H1 (cell line): ENCODE data around the gene C2. TPM values are rescaled to one million over a fixed set of nuclear protein-coding genes. Genes with fewer than 3 reads are reported as not detected.

Experiments
- CTCF ChIA-PET: fragments of 300-600 bp; sonication (Branson Sonifier 250); formaldehyde crosslinking; loops from one replicate; lab custom pipeline; 2021; ENCODE audit not compliant: partially characterized antibody; lab: Charles Lee
- POLR2A ChIA-PET: fragments of 300-600 bp; sonication (Branson Sonifier 250); formaldehyde crosslinking; loops from one replicate; lab custom pipeline; 2021; ENCODE audit warnings: inconsistent platforms; ENCODE audit not compliant: partially characterized antibody; lab: Charles Lee
- DNase-seq, 2 experiments: peaks; one replicate each; pipeline versions ENCODE4 v3.0.0 to v3.0.0-alpha.2; 2010 to 2022; ENCODE audit warnings: low spot score in 2 of 2, low read depth in 1 of 2, mixed read lengths in 1 of 2
- FAIRE-seq: peaks from 2 replicates; lab custom pipeline; 2011; peaks lifted over from hg19 to GRCh38; lab: Jason Lieb, UNC
- H2AFZ ChIP-seq: 2 replicates; pipeline ENCODE4 v1.8.1; 2012; ENCODE audit warnings: low read length, inconsistent platforms
- H2AK5ac ChIP-seq: 2 replicates; pipeline ENCODE4 v1.6.1; 2013; ENCODE audit warnings: low read depth, low read length
- H2BK120ac ChIP-seq: replicated peaks from 2 replicates; pipeline ENCODE3; 2013; ENCODE audit warnings: low read depth, low read length, inconsistent platforms
- H2BK12ac ChIP-seq: 2 replicates; pipeline ENCODE4 v1.6.1; 2013; ENCODE audit warnings: low read depth, low read length
- H2BK15ac ChIP-seq: 2 replicates; pipeline ENCODE4 v1.6.1; 2013; ENCODE audit warnings: low read length
- H2BK20ac ChIP-seq: 2 replicates; pipeline ENCODE4 v1.6.1; 2013; ENCODE audit warnings: low read length
- H2BK5ac ChIP-seq: 2 replicates; pipeline ENCODE4 v1.6.1; 2013; ENCODE audit warnings: low read depth, low read length
- H3K14ac ChIP-seq: 2 replicates; pipeline ENCODE4 v1.6.1; 2013; ENCODE audit warnings: inconsistent platforms; ENCODE audit not compliant: insufficient read length
- H3K18ac ChIP-seq: 2 replicates; pipeline ENCODE4 v1.6.1; 2013; ENCODE audit warnings: low read length; ENCODE audit errors: extremely low read depth
- H3K23ac ChIP-seq: 2 replicates; pipeline ENCODE4 v1.6.1; 2013; ENCODE audit warnings: inconsistent platforms; ENCODE audit not compliant: insufficient read length
- H3K23me2 ChIP-seq: 2 replicates; pipeline ENCODE4 v1.6.1; 2013; ENCODE audit warnings: low read depth, low read length
- H3K27ac ChIP-seq: 2 replicates; pipeline ENCODE4 v1.6.1; 2011; ENCODE audit warnings: low read depth, low read length, inconsistent platforms
- H3K27me3 ChIP-seq, 4 experiments: replicated peaks in 1 of 4; 1 replicate in 1 of 4; 2 replicates in 3 of 4; pipeline versions ENCODE4 v1.6.1 to v1.8.1; 2011 to 2013; ENCODE audit warnings: low read length in 3 of 4, mild to moderate bottlenecking in 3 of 4, inconsistent platforms in 2 of 4, mixed read lengths in 2 of 4, moderate library complexity in 1 of 4; ENCODE audit not compliant: control insufficient read depth in 3 of 4, insufficient read depth in 3 of 4; ENCODE audit errors: extremely low read depth in 1 of 4
- H3K36me3 ChIP-seq, 4 experiments: 2 replicates each; pipeline versions ENCODE4 v1.6.1 to v1.8.1; 2011 to 2013; ENCODE audit warnings: mild to moderate bottlenecking in 4 of 4, low read length in 3 of 4, moderate library complexity in 2 of 4, control low read depth in 1 of 4, inconsistent platforms in 1 of 4; ENCODE audit not compliant: insufficient read depth in 4 of 4, control insufficient read depth in 2 of 4
- H3K4ac ChIP-seq: replicated peaks from 2 replicates; pipeline ENCODE3; 2013; ENCODE audit warnings: low read length, low read depth, mixed read lengths, inconsistent platforms; ENCODE audit not compliant: insufficient read length
- H3K4me1 ChIP-seq, 4 experiments: replicated peaks in 1 of 4; 1 replicate in 1 of 4; 2 replicates in 3 of 4; pipeline versions ENCODE4 v1.6.1 to v1.8.1; 2011 to 2013; ENCODE audit warnings: low read length in 3 of 4, inconsistent platforms in 2 of 4, mixed read lengths in 1 of 4; ENCODE audit not compliant: insufficient read depth in 4 of 4, control insufficient read depth in 3 of 4
- H3K4me2 ChIP-seq, 2 experiments: 2 replicates each; pipeline versions ENCODE4 v1.6.1 to v1.8.1; 2011 to 2013; ENCODE audit warnings: low read depth in 2 of 2, low read length in 2 of 2, control low read depth in 1 of 2, inconsistent platforms in 1 of 2, mild to moderate bottlenecking in 1 of 2; ENCODE audit not compliant: insufficient read depth in 1 of 2
- H3K4me3 ChIP-seq, 4 experiments: fragments of 200-600, 300-600 bp in 1 of 4; sonication (generic), shearing (Covaris generic), sonication (Bioruptor Twin) in 1 of 4; 2 replicates each; pipeline versions ENCODE4 v1.5.1 to v1.8.1; 2011 to 2016; ENCODE audit warnings: low read length in 4 of 4, low read depth in 3 of 4, control low read depth in 2 of 4, inconsistent platforms in 2 of 4, mild to moderate bottlenecking in 2 of 4, mixed read lengths in 1 of 4, moderate library complexity in 1 of 4; ENCODE audit not compliant: insufficient read depth in 2 of 4; ENCODE audit errors: extremely low read depth in 1 of 4
- H3K56ac ChIP-seq: replicated peaks from 2 replicates; pipeline ENCODE3; 2013; ENCODE audit warnings: low read depth, mild to moderate bottlenecking, mixed read lengths, low read length, inconsistent platforms; ENCODE audit not compliant: insufficient read length
- H3K79me1 ChIP-seq: 2 replicates; pipeline ENCODE4 v1.6.1; 2013; ENCODE audit warnings: low read depth, low read length, control low read depth
- H3K79me2 ChIP-seq, 2 experiments: 2 replicates each; pipeline versions ENCODE4 v1.6.1 to v1.8.1; 2012 to 2013; ENCODE audit warnings: low read length in 2 of 2, mild to moderate bottlenecking in 2 of 2, inconsistent platforms in 1 of 2; ENCODE audit not compliant: insufficient read depth in 2 of 2, control insufficient read depth in 1 of 2
- H3K9ac ChIP-seq, 4 experiments: replicated peaks in 1 of 4; 1 replicate in 1 of 4; 2 replicates in 3 of 4; pipeline versions ENCODE4 v1.6.1 to v1.8.1; 2011 to 2013; ENCODE audit warnings: low read depth in 3 of 4, low read length in 3 of 4, control low read depth in 2 of 4, mild to moderate bottlenecking in 2 of 4, moderate library complexity in 2 of 4, inconsistent platforms in 1 of 4; ENCODE audit errors: extremely low read depth in 1 of 4
- H3K9me3 ChIP-seq, 2 experiments: 2 replicates each; pipeline versions ENCODE4 v1.6.1 to v1.8.1; 2012 to 2013; ENCODE audit warnings: mild to moderate bottlenecking in 2 of 2, moderate library complexity in 2 of 2, control low read depth in 1 of 2, inconsistent platforms in 1 of 2, low read depth in 1 of 2, low read length in 1 of 2, mixed read lengths in 1 of 2; ENCODE audit not compliant: insufficient read depth in 2 of 2
- H4K20me1 ChIP-seq, 2 experiments: replicated peaks in 1 of 2; 2 replicates each; pipeline versions ENCODE3 to v1.8.1; 2011 to 2013; ENCODE audit warnings: inconsistent platforms in 2 of 2, low read length in 2 of 2, mild to moderate bottlenecking in 1 of 2; ENCODE audit not compliant: insufficient read depth in 2 of 2, control insufficient read depth in 1 of 2
- H4K5ac ChIP-seq: 2 replicates; pipeline ENCODE4 v1.6.1; 2013; ENCODE audit warnings: low read length, low read depth, mixed read lengths, inconsistent platforms; ENCODE audit not compliant: insufficient read length
- H4K8ac ChIP-seq: 2 replicates; pipeline ENCODE4 v1.8.0; 2013; ENCODE audit warnings: mild to moderate bottlenecking, moderate library complexity, low read length, inconsistent platforms; ENCODE audit not compliant: insufficient read depth; ENCODE audit errors: extremely low read depth
- H4K91ac ChIP-seq: replicated peaks from 2 replicates; pipeline ENCODE3; 2013; ENCODE audit warnings: low read length, mixed read lengths, inconsistent platforms; ENCODE audit not compliant: insufficient read length
- BACH1 ChIP-seq: IDR thresholded peaks from 2 replicates; pipeline ENCODE4 v1.6.1; 2012; ENCODE audit warnings: low read length, improper control_type of control experiment
- CBX5 ChIP-seq: fragments of 300-800, 300-1000 bp; sonication (generic); IDR thresholded peaks from 2 replicates; pipeline ENCODE4 v1.7.1; 2016; ENCODE audit warnings: antibody characterized with exemption, low read length, low read depth
- CREB1 ChIP-seq: IDR thresholded peaks from 2 replicates; pipeline ENCODE4 v1.6.1; 2012; ENCODE audit warnings: inconsistent platforms
- FOSL1 ChIP-seq: IDR thresholded peaks from 2 replicates; pipeline ENCODE4 v1.6.1; 2011; ENCODE audit warnings: mild to moderate bottlenecking, low read depth, low read length, moderate library complexity; ENCODE audit not compliant: insufficient read depth
- HDAC2 ChIP-seq, 2 experiments: fragments of 300-600 bp in 1 of 2; sonication (generic) in 1 of 2; IDR thresholded peaks; 2 replicates each; pipeline ENCODE4 v1.6.1; 2011 to 2012; ENCODE audit warnings: low read depth in 2 of 2, low read length in 2 of 2, mild to moderate bottlenecking in 2 of 2, moderate library complexity in 2 of 2, borderline replicate concordance in 1 of 2, inconsistent platforms in 1 of 2
- MAFK ChIP-seq: IDR thresholded peaks from 2 replicates; pipeline ENCODE4 v1.6.1; 2012; ENCODE audit warnings: low read depth, mild to moderate bottlenecking, improper control_type of control experiment, low read length
- RNF2 ChIP-seq: fragments of 200-900, 300-1000 bp; sonication (generic); IDR thresholded peaks from 2 replicates; pipeline ENCODE4 v1.7.1; 2016; ENCODE audit warnings: borderline replicate concordance, low read depth, mild to moderate bottlenecking, antibody characterized with exemption, low read length; ENCODE audit not compliant: poor library complexity, severe bottlenecking; ENCODE audit errors: missing control alignments
- SUZ12 ChIP-seq: fragments of 200-600 bp; sonication (generic); IDR thresholded peaks from 2 replicates; pipeline ENCODE4 v1.6.1; 2012; ENCODE audit warnings: mild to moderate bottlenecking, inconsistent platforms, low read length, moderate library complexity, mixed read lengths
- YY1 ChIP-seq: IDR thresholded peaks from 2 replicates; pipeline ENCODE4 v1.6.1; 2011; ENCODE audit warnings: low read depth, mild to moderate bottlenecking, low read length
- ZNF274 ChIP-seq: IDR thresholded peaks from 2 replicates; pipeline ENCODE4 v1.7.0; 2012; ENCODE audit warnings: low read length, borderline replicate concordance; ENCODE audit errors: extremely low read depth
- WGBS, 2 experiments: shearing (Covaris generic) in 1 of 2; methylation state at CpG; one replicate each; pipeline versions ENCODE4 v1.1.6 to v1.1.7; 2013 to 2015; ENCODE audit warnings: low lambda C conversion rate in 2 of 2, mixed read lengths in 2 of 2, inconsistent platforms in 1 of 2, low coverage in 1 of 2, missing lambda C conversion rate in 1 of 2; ENCODE audit not compliant: insufficient replicate concordance in 2 of 2, insufficient coverage in 1 of 2, insufficient read length in 1 of 2; ENCODE audit errors: extremely low coverage in 1 of 2, missing lambda C conversion rate in 1 of 2; 5-methylcytosine and 5-hydroxymethylcytosine counted together
- polyA plus RNA-seq, 7 experiments: library from polyadenylated mRNA; depleted of rRNA in 3 of 7; stranded (reverse) in 5 of 7; unstranded in 2 of 7; fragments of >200 nt in 5 of 7; fragments of 200-250 nt in 2 of 7; gene quantifications; 1 replicate in 5 of 7; 2 replicates in 1 of 7; 4 replicates in 1 of 7; pipeline versions ENCODE4 v1.2.1 to v1.2.3, GENCODE V29; 2011 to 2013; ENCODE audit warnings: missing spikeins in 2 of 7, mixed read lengths in 2 of 7
- total RNA-seq: library from RNA; stranded (reverse); fragmentation: NEBNext Ultra II Directional; extraction: Animal tissue kit (Norgen Biotek cat#: 25700); gene quantifications from 2 replicates; pipeline ENCODE4 v1.2.1, GENCODE V29; 2021
- TF ChIP-seq, protein P1 (sequence below): IDR thresholded peaks from 2 replicates; pipeline ENCODE4 v1.6.1; 2012; ENCODE audit warnings: inconsistent platforms
- TF ChIP-seq, protein P2 (sequence below): IDR thresholded peaks from 2 replicates; pipeline ENCODE4 v1.6.1; 2011; ENCODE audit warnings: low read depth, mild to moderate bottlenecking, low read length; ENCODE audit not compliant: insufficient read depth

Gene C2
- total and polyA plus RNA-seq, 2 of the 8 experiments (the other 6 are each of a cell fraction or from before 2014, with no cell fraction given): 0.26 to 0.38 TPM

DNA sequence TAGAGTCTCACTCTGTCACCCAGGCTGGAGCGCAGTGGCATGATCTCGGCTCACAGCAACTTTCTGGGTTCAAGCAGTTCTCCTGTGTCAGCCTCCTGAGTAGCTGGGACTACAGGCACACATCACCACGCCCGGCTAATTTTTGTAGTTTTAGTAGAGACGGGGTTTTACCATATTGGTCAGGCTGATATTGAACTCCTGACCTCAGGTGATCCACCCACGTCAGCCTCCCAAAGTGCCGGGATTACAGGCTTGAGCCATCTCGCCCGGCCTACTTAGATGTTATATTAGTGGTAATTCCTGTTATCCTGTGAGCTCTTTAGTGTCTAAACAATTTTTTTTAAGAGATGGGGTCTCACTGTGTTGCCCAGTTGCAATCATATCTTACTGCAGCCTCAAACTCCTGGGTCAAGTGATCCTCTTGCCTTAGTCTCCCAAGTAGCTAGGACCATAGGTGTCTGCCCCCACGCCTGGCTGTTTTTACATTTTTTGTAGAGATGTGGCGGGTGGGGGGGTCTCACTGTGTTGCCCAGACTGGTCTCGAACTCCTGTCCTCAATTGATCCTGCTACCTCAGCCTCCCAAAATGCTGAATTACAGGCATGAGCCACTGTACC lies 50.4 kb downstream of the C2 start:
- Histone ChIP-seq H3K4me1 (peaks cover 0 to 4% (median 2%) of the 10 kb centered on the region in 4 experiments; a peak in 3 of 7 replicates), H3K9ac (no peak overlapping the region), H3K56ac (no peak overlapping the region), H3K79me1 (no peaks in the 10 kb centered on the region), H4K20me1 (no peaks in the 10 kb centered on the region), H3K27ac (no peak overlapping the region), H3K23ac (no peak overlapping the region), H4K91ac (no peak overlapping the region), H4K5ac (no peak overlapping the region), H2BK12ac (no peak overlapping the region), H2BK15ac (no peak overlapping the region), H3K14ac (no peak overlapping the region), H3K4me2 (no peak overlapping the region), H2BK120ac (no peak overlapping the region), H3K9me3 (peaks cover 0 to 5% of the 10 kb centered on the region in 2 experiments; a peak in 1 of 4 replicates), H2AK5ac (no peak overlapping the region), H3K4me3 (no peak overlapping the region), H3K23me2 (peaks cover 1% of the 10 kb centered on the region), H3K36me3 (peaks cover 0 to 3% (median 1%) of the 10 kb centered on the region in 4 experiments; a peak in 3 of 8 replicates), H3K27me3 (no peaks in the 10 kb centered on the region), H2BK20ac (no peak overlapping the region), H2AFZ (no peak overlapping the region), H3K79me2 (peaks cover 0 to 10% of the 10 kb centered on the region in 2 experiments; a peak in 1 of 4 replicates), H2BK5ac (no peak overlapping the region), H3K18ac (no peak overlapping the region), H3K4ac (no peak overlapping the region), H4K8ac (no peak overlapping the region)
- ChIA-PET POLR2A (interaction anchor here (0.6 to 1.2 kb wide), 2 partner anchors 12 to 16 kb away, joined by 3 read pairs; no protein-coding TSS in a partner anchor), CTCF (no interaction called here)
- 93% methylated on average over 12 of the region's 12 CpGs; no CpG with 5 or more reads in 1 of the 2 experiments for WGBS, 2 experiments
- DNase-seq (no peak), FAIRE-seq (no peak)
- TF ChIP-seq, protein P1, sequence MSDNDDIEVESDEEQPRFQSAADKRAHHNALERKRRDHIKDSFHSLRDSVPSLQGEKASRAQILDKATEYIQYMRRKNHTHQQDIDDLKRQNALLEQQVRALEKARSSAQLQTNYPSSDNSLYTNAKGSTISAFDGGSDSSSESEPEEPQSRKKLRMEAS: no peak
- TF ChIP-seq CBX5 (no peak), FOSL1 (no peak), RNF2 (no peak), BACH1 (no peak), MAFK (no peak), SUZ12 (no peak), ZNF274 (no peak), CREB1 (no peak), YY1 (no peak), HDAC2 (IDR thresholded peaks at IDR 0.05; ENCODE audit: borderline replicate concordance in 1 of 2, low read depth in 2 of 2, low read length in 2 of 2) (no peak)
- TF ChIP-seq, protein P2, sequence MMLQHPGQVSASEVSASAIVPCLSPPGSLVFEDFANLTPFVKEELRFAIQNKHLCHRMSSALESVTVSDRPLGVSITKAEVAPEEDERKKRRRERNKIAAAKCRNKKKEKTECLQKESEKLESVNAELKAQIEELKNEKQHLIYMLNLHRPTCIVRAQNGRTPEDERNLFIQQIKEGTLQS: no peak
